ENCODE data around the gene TMEM238L. TPM values are rescaled to one million over a fixed set of nuclear protein-coding genes. Genes with fewer than 3 reads are reported as not detected.

Gene TMEM238L
- total and polyA plus RNA-seq, 2 of the 4 experiments (the other 2 are of a cell fraction), result not detected

DNA sequence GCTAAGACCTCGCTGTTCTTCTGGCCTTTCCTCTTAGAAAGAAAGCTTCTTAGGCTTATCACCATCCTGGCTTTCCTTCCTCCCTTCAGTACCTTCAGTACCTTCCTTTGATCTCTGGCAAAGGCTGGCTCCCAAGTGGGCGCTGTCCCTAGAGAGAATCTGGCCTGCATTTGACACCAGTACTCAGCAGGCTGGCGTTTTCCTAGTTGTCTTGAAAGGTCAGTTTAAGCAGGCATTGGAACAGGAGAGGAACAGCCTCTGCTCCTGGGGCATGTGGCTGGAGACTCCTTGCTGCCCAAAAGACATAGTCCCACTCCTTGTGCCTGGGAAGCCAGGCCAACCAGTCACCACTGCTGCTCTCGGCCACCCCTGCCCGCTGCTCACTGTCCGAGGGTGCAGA, 34.1 kb downstream of the TMEM238L start:
- Histone ChIP-seq H3K79me1 (ENCODE audit: low read depth in 1 of 2, low read length in 2 of 2) (no peaks in the 10 kb centered on the region), H2BK5ac (ENCODE audit: low read depth, low read length, poor library complexity, severe bottlenecking) (no peak overlapping the region), H2AK9ac (replicated peaks; ENCODE audit: low read depth, low read length, poor library complexity) (no peak overlapping the region), H4K5ac (ENCODE audit: low read depth, low read length) (no peak overlapping the region), H3K4me1 (ENCODE audit: control insufficient read depth, insufficient read depth, low read length) (no peaks in the 10 kb centered on the region), H3K23ac (ENCODE audit: low read depth, low read length) (no peak overlapping the region), H3K4me2 (ENCODE audit: low read depth, low read length) (no peak overlapping the region), H3K4me3 (ENCODE audit: insufficient read depth, low read depth, low read length) (no peak overlapping the region), H3K18ac (ENCODE audit: low read depth, low read length) (no peak overlapping the region), H3K27ac (ENCODE audit: insufficient read depth, low read length) (no peak overlapping the region), H3K9me3 (ENCODE audit: control insufficient read depth, insufficient read depth, low read length) (no peaks in the 10 kb centered on the region; the same call in 1 of the 2 replicates), H3K36me3 (ENCODE audit: control insufficient read depth, insufficient read depth, low read length) (no peaks in the 10 kb centered on the region), H4K91ac (ENCODE audit: insufficient read depth, low read depth, low read length) (no peak overlapping the region), H2AK5ac (ENCODE audit: low read depth, low read length) (no peak overlapping the region), H3K9ac (ENCODE audit: low read depth, low read length) (no peak overlapping the region), H2AFZ (replicated peaks; ENCODE audit: low read length, poor library complexity) (no peak overlapping the region), H2BK120ac (ENCODE audit: low read depth, low read length) (no peak overlapping the region), H4K8ac (ENCODE audit: low read depth in 2 of 2, low read length in 2 of 2) (no peak overlapping the region), H3K14ac (replicated peaks; ENCODE audit: low read depth, low read length) (no peak overlapping the region), H3K9me1 (ENCODE audit: insufficient read depth, low read length) (no peaks in the 10 kb centered on the region), H3K4ac (ENCODE audit: low read depth, low read length) (no peak overlapping the region), H4K20me1 (ENCODE audit: insufficient read depth, low read length) (no peaks in the 10 kb centered on the region), H3K56ac (ENCODE audit: extremely low read depth, insufficient read depth, low read length) (no peak overlapping the region), H2BK15ac (ENCODE audit: low read depth, low read length) (no peak overlapping the region), H2BK20ac (ENCODE audit: low read depth, low read length) (no peak overlapping the region), H3K27me3 (ENCODE audit: control insufficient read depth, insufficient read depth, low read length) (no peaks in the 10 kb centered on the region)
- ChIA-PET POLR2A (ENCODE audit: unreplicated experiment) (no interaction called here), CTCF (no interaction called here)
- intact Hi-C loops (cut with micrococcal nuclease) (no loop called here), dilution Hi-C loops (cut with HindIII; ENCODE audit: low sequenced_read_pairs, unreplicated experiment) (no loop called here), in situ Hi-C loops (cut with MboI; ENCODE audit: low sequenced_read_pairs) (no loop called here)
- ATAC-seq (ENCODE audit: low read depth) (no peak), DNase-seq (no peak)
- no peak for TF ChIP-seq POLR2A (IDR thresholded peaks at IDR 0.05; ENCODE audit: low read depth, low read length)
- TF ChIP-seq, protein P1, sequence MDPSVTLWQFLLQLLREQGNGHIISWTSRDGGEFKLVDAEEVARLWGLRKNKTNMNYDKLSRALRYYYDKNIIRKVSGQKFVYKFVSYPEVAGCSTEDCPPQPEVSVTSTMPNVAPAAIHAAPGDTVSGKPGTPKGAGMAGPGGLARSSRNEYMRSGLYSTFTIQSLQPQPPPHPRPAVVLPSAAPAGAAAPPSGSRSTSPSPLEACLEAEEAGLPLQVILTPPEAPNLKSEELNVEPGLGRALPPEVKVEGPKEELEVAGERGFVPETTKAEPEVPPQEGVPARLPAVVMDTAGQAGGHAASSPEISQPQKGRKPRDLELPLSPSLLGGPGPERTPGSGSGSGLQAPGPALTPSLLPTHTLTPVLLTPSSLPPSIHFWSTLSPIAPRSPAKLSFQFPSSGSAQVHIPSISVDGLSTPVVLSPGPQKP (IDR thresholded peaks at IDR 0.05; ENCODE audit: borderline replicate concordance, low read depth, low read length), result no peak
- TF ChIP-seq RAD21 (IDR thresholded peaks at IDR 0.05; ENCODE audit: low read length), result no peak
- TF ChIP-seq MXI1 (IDR thresholded peaks at IDR 0.05; ENCODE audit: borderline replicate concordance, low read depth, low read length), result no peak
- no peak for TF ChIP-seq CHD1 (IDR thresholded peaks at IDR 0.05; ENCODE audit: low read depth, low read length)
- TF ChIP-seq, protein P2, sequence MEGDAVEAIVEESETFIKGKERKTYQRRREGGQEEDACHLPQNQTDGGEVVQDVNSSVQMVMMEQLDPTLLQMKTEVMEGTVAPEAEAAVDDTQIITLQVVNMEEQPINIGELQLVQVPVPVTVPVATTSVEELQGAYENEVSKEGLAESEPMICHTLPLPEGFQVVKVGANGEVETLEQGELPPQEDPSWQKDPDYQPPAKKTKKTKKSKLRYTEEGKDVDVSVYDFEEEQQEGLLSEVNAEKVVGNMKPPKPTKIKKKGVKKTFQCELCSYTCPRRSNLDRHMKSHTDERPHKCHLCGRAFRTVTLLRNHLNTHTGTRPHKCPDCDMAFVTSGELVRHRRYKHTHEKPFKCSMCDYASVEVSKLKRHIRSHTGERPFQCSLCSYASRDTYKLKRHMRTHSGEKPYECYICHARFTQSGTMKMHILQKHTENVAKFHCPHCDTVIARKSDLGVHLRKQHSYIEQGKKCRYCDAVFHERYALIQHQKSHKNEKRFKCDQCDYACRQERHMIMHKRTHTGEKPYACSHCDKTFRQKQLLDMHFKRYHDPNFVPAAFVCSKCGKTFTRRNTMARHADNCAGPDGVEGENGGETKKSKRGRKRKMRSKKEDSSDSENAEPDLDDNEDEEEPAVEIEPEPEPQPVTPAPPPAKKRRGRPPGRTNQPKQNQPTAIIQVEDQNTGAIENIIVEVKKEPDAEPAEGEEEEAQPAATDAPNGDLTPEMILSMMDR (conservative IDR thresholded peaks at IDR 0.05; ENCODE audit: low read depth, low read length), result no peak
- TF ChIP-seq MAFK (IDR thresholded peaks at IDR 0.05; ENCODE audit: low read depth, low read length), result no peak
- no peak for TF ChIP-seq SMC3 (IDR thresholded peaks at IDR 0.05; ENCODE audit: low read depth, low read length)
- WGBS, 2 experiments (ENCODE audit: extremely low coverage in 2 of 2, insufficient read length in 1 of 2), result no CpG with 5 or more reads among the region's 6 CpGs
- BruUV-seq (replicated peaks), result no TSS peak

Measured in IMR-90 (cell line).